Liver (tissue), 9 donors: ENCODE results near the gene PRG2. TPM values are rescaled to one million over a fixed set of nuclear protein-coding genes. Genes with fewer than 3 reads are reported as not detected.

ENCODE experiments used
- DNase-seq: peaks from one replicate; pipeline ENCODE4 v3.0.0-alpha.2; 2017; ENCODE audit warnings: low spot score
- H3K27ac ChIP-seq, 2 donors: one replicate each; pipeline ENCODE4 v1.7.0; 2013; ENCODE audit warnings: inconsistent platforms in 2 of 2, low read length in 2 of 2, control low read depth in 1 of 2, low read depth in 1 of 2, mild to moderate bottlenecking in 1 of 2
- H3K27me3 ChIP-seq, 4 donors: one replicate each; pipeline versions ENCODE4 v1.6.1 to v1.7.0; 2013; ENCODE audit warnings: low read length in 3 of 4, inconsistent platforms in 1 of 4, mild to moderate bottlenecking in 1 of 4, moderate library complexity in 1 of 4; ENCODE audit not compliant: control insufficient read depth in 4 of 4, insufficient read depth in 4 of 4
- H3K36me3 ChIP-seq, 4 donors: one replicate each; pipeline versions ENCODE4 v1.6.1 to v1.7.0; 2013; ENCODE audit warnings: low read length in 3 of 4, mild to moderate bottlenecking in 3 of 4, low read depth in 1 of 4, moderate library complexity in 1 of 4; ENCODE audit not compliant: control insufficient read depth in 4 of 4, insufficient read depth in 3 of 4
- H3K4me1 ChIP-seq, 4 donors: one replicate each; pipeline versions ENCODE4 v1.6.1 to v1.7.0; 2013; ENCODE audit warnings: low read length in 3 of 4, mild to moderate bottlenecking in 3 of 4, moderate library complexity in 1 of 4; ENCODE audit not compliant: control insufficient read depth in 4 of 4, insufficient read depth in 4 of 4
- H3K4me3 ChIP-seq, 3 donors: one replicate each; pipeline versions ENCODE4 v1.6.1 to v1.7.0; 2013; ENCODE audit warnings: low read length in 3 of 3, control low read depth in 1 of 3, low read depth in 1 of 3, mild to moderate bottlenecking in 1 of 3
- H3K9ac ChIP-seq, 2 donors: one replicate each; pipeline ENCODE4 v1.7.0; 2013; ENCODE audit warnings: low read length in 2 of 2, mild to moderate bottlenecking in 2 of 2, moderate library complexity in 2 of 2, control low read depth in 1 of 2, low read depth in 1 of 2
- H3K9me3 ChIP-seq, 4 donors: one replicate each; pipeline versions ENCODE4 v1.6.1 to v1.7.0; 2013; ENCODE audit warnings: low read length in 3 of 4; ENCODE audit not compliant: control insufficient read depth in 4 of 4
- ATF3 ChIP-seq: IDR thresholded peaks from 2 replicates; pipeline ENCODE4 v1.6.1; 2016; ENCODE audit warnings: antibody characterized with exemption
- CTCF ChIP-seq: fragments of 150-350 bp; IDR thresholded peaks from 2 replicates; pipeline ENCODE4 v1.5.1; 2017; ENCODE audit warnings: improper control_type of control experiment, low read depth, low read length; ENCODE audit not compliant: missing input control
- EGR1 ChIP-seq, 2 donors: IDR thresholded peaks; 2 replicates each; pipeline ENCODE4 v1.6.1; 2016 to 2018; ENCODE audit warnings: antibody characterized with exemption in 2 of 2, low read depth in 2 of 2
- FOXA1 ChIP-seq: IDR thresholded peaks from 2 replicates; pipeline ENCODE4 v1.6.1; 2016; ENCODE audit warnings: antibody characterized with exemption
- FOXA2 ChIP-seq: IDR thresholded peaks from 2 replicates; pipeline ENCODE4 v1.6.1; 2016; ENCODE audit warnings: antibody characterized with exemption
- GABPA ChIP-seq, 2 donors: IDR thresholded peaks in 1 of 2; conservative IDR thresholded peaks in 1 of 2; 2 replicates each; pipeline ENCODE4 v1.6.1; 2016; ENCODE audit warnings: antibody characterized with exemption in 2 of 2, mild to moderate bottlenecking in 1 of 2, moderate library complexity in 1 of 2
- HNF4A ChIP-seq, 2 donors: conservative IDR thresholded peaks; 2 replicates each; pipeline ENCODE4 v1.6.1; 2016; ENCODE audit warnings: antibody characterized with exemption in 2 of 2, mild to moderate bottlenecking in 2 of 2
- HNF4G ChIP-seq: IDR thresholded peaks from 2 replicates; pipeline ENCODE4 v1.6.1; 2016; ENCODE audit warnings: antibody characterized with exemption
- JUND ChIP-seq, 2 donors: IDR thresholded peaks; 2 replicates each; pipeline ENCODE4 v1.6.1; 2016; ENCODE audit warnings: antibody characterized with exemption in 2 of 2
- MAX ChIP-seq: IDR thresholded peaks from 2 replicates; pipeline ENCODE4 v1.6.1; 2016; ENCODE audit warnings: antibody characterized with exemption
- NR2F2 ChIP-seq: IDR thresholded peaks from 2 replicates; pipeline ENCODE4 v1.6.1; 2016; ENCODE audit warnings: antibody characterized with exemption
- RAD21 ChIP-seq, 2 donors: IDR thresholded peaks; 2 replicates each; pipeline ENCODE4 v1.6.1; 2016; ENCODE audit warnings: antibody characterized with exemption in 2 of 2, mild to moderate bottlenecking in 2 of 2
- REST ChIP-seq: IDR thresholded peaks from 2 replicates; pipeline ENCODE4 v1.6.1; 2016; ENCODE audit warnings: antibody characterized with exemption, mild to moderate bottlenecking
- RXRA ChIP-seq, 2 donors: IDR thresholded peaks; 2 replicates each; pipeline ENCODE4 v1.6.1; 2017 to 2018; ENCODE audit warnings: antibody characterized with exemption in 2 of 2, mild to moderate bottlenecking in 1 of 2
- SP1 ChIP-seq: IDR thresholded peaks from 2 replicates; pipeline ENCODE4 v1.6.1; 2018; ENCODE audit warnings: antibody characterized with exemption, mild to moderate bottlenecking
- TAF1 ChIP-seq: conservative IDR thresholded peaks from 2 replicates; pipeline ENCODE4 v1.6.1; 2016; ENCODE audit warnings: antibody characterized with exemption, mild to moderate bottlenecking
- YY1 ChIP-seq: IDR thresholded peaks from 2 replicates; pipeline ENCODE4 v1.6.1; 2016; ENCODE audit warnings: antibody characterized with exemption, mild to moderate bottlenecking
- ZBTB33 ChIP-seq: IDR thresholded peaks from 2 replicates; pipeline ENCODE4 v1.6.1; 2016; ENCODE audit warnings: antibody characterized with exemption
- WGBS: extraction: QIAGEN DNeasy Blood & Tissue Kit; methylation state at CpG from one replicate; pipeline ENCODE4 v1.1.7; 2013; 5-methylcytosine and 5-hydroxymethylcytosine counted together
- polyA plus RNA-seq, 2 donors: library from polyadenylated mRNA; stranded (reverse) in 1 of 2; unstranded in 1 of 2; fragments of 200-250 nt in 1 of 2; fragments of >200 nt in 1 of 2; fragmentation: Nextera tagmentation in 1 of 2; extraction: Ambion mirVana in 1 of 2; gene quantifications; one replicate each; pipeline versions ENCODE4 v1.2.1 to v1.2.3, GENCODE V29; 2013 to 2015
- total RNA-seq, 2 donors: library from RNA; depleted of rRNA; stranded (reverse); fragments of >200 nt; gene quantifications; one replicate each; pipeline ENCODE4 v1.2.3, GENCODE V29; 2014
- donor health status: healthy.
- donor health status: healthy.
- donor health status: healthy.
- donor health status: healthy.
- donor health status: healthy.

PRG2 gene
- total and polyA plus RNA-seq, 4 donors = 0.74 to 24.2 (median 1.2) TPM; not detected in 1

- Histone ChIP-seq H3K9ac (no peak overlapping the region), H3K4me1 (peaks cover 0 to 4% (median 2%) of the 10 kb centered on the region in 4 donors), H3K36me3 (no peaks in the 10 kb centered on the region), H3K9me3 (no peaks in the 10 kb centered on the region), H3K27me3 (no peaks in the 10 kb centered on the region), H3K4me3 (no peak overlapping the region), H3K27ac (no peak overlapping the region)
- WGBS = 86% methylated on average over 4 of the region's 4 CpGs
- DNase-seq = no peak
- TF ChIP-seq RXRA (IDR thresholded peaks at IDR 0.05) = no peak
Measured at GRCh38 chr11:57394203-57394965, 3.9 kb upstream of the PRG2 start.

GRCh38 chr11:57392763-57393105 is 2.3 kb upstream of the PRG2 start:
- no peak overlapping the region for H3K27ac ChIP-seq
- H3K27me3 ChIP-seq = no peaks in the 10 kb centered on the region
- no peak overlapping the region for H3K4me3 ChIP-seq
- peaks cover 0 to 4% (median 2%) of the 10 kb centered on the region in 4 donors for H3K4me1 ChIP-seq
- H3K9me3 ChIP-seq = no peaks in the 10 kb centered on the region
- no peak for TF ChIP-seq HNF4A (conservative IDR thresholded peaks at IDR 0.05)
- TF ChIP-seq JUND (IDR thresholded peaks at IDR 0.05) = no peak
- TF ChIP-seq TAF1 = no peak
- no peak for TF ChIP-seq YY1
- TF ChIP-seq GABPA (IDR thresholded peaks at IDR 0.05 in 1 of 2, conservative IDR thresholded peaks at IDR 0.05 in 1 of 2) = no peak
- TF ChIP-seq SP1 = no peak
- no peak for TF ChIP-seq RXRA (IDR thresholded peaks at IDR 0.05)
- no peak for TF ChIP-seq CTCF
- TF ChIP-seq EGR1 (IDR thresholded peaks at IDR 0.05; ENCODE audit: low read depth in 2 of 2) = no peak
- TF ChIP-seq RAD21 (IDR thresholded peaks at IDR 0.05) = no peak
- TF ChIP-seq NR2F2 = no peak
- TF ChIP-seq ZBTB33 = no peak
- no peak for TF ChIP-seq ATF3
- no peak for TF ChIP-seq FOXA1
- no peak for TF ChIP-seq REST
- TF ChIP-seq MAX = no peak
- TF ChIP-seq HNF4G = no peak
- no peak for TF ChIP-seq FOXA2
- H3K36me3 ChIP-seq = no peaks in the 10 kb centered on the region
- DNase-seq = no peak
- 93% methylated on average over 4 of the region's 4 CpGs for WGBS
- no peak overlapping the region for H3K9ac ChIP-seq
